Dermis microvascular lymphatic vessel endothelial cell (primary cell): Measurements from ENCODE around the gene PIGZ. TPM values are rescaled to one million over a fixed set of nuclear protein-coding genes. Genes with fewer than 3 reads are reported as not detected.
"Not testable (repeated sequence)": the region's sequence is repeated elsewhere in the genome, so short reads cannot be mapped to it uniquely, and the experiment has no call there.

ENCODE experiments used
- DNase-seq, 2 donors: peaks; one replicate each; pipeline versions ENCODE4 v3.0.0 to v3.0.0-alpha.2; 2010; ENCODE audit warnings: low read depth in 2 of 2
- total RNA-seq: library from RNA; depleted of rRNA; stranded (reverse); fragments of >200 nt; gene quantifications from 2 replicates; pipeline ENCODE4 v1.2.1, GENCODE V29; 2014

PIGZ gene
- total RNA-seq, 1 donor from 2014 or later: 2.6 TPM

GRCh38 chr3:196949750-196950149 is 18.9 kb downstream of the PIGZ start:
- DNase-seq: no peak

- DNase-seq: no peak
Observed at GRCh38 chr3:196949285-196949619, 19.4 kb downstream of the PIGZ start.

DNA sequence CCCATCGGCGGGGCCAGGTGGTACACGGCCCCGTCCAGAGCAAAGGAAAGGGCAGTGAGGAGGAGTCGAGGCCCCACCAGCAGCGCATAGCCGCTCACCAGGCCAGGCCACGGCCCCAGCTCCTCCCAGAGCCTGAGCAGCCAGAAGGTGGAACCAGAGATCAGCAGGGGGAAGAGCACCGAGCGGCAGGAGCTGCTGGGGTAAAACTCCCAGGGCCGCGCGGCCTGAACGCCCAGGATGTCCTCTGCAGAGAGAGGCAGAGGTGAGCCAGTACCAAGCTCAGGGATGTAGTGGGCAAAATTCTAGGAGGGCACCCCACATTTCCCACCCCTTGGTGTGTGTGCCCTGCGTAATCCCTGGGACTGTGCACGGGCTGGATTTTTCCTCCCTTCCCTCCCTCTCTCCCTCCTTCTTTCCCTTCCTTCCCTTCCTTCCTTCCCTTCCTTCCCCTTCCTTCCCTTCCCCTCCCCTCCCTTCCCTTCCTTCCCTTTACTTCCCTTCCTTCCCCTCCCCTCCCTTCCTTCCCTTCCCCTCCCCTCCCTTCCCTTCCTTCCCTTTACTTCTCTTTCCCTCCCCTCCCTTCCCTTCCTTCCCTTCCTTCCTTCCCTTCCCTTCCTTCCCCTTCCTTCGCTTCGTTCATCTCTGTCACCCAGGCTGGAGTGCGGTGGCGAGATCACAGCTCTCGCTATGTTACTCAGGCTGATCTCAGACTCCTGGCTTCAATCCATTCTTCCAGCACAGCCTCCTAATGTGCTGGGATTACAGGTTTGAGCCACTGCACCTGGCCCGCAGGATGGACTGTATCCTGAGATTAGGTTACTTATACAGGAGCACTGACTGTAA is 20.0 kb downstream of the PIGZ start:
- DNase-seq: no peak

GRCh38 chr3:196947860-196948441 is 20.7 kb downstream of the PIGZ start:
- DNase-seq: no peak

DNA sequence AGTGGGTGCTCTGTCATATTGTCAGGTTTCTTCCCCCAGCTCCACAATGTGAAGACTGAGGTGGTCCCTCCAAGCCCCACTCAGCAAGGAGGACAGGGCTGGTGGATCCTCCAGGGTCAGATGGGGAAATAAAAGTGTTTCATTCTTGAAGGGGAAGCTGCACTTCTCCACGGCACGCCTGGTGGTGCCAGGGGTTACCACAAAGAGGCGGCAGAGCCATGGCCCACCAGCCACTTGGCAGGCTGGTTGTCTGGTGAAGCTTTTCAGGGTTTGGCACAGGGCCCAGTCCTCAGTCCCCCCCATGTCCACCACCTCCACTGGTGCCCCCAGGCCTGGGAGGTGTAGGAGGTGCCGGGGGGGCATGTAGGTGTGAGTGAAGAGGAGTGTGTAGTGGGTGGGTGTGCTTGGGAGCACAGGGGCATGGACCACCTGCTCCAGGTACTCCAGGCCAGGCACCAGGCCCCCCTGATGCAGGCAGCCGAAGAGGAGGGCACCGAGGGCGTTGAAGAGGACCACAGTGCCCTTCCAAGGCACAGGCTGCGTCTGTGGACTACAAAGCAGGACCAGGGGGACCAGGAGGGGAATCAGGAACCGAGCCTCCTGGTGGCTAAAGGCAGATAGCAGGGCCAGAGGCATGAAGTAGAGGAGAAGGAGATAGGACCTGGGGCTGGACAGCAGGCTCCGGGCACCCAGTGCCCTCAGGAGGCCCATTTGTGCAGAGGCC is 21.3 kb downstream of the PIGZ start:
- no peak for DNase-seq

GRCh38 chr3:196944037-196944790 is 24.4 kb downstream of the PIGZ start:
- DNase-seq: not testable (repeated sequence)

GRCh38 chr3:196942915-196943277 is 25.7 kb downstream of the PIGZ start:
- peak in 1 of 2 donors; percentile 25 for DNase-seq

GRCh38 chr3:196942226-196942914 is 26.3 kb downstream of the PIGZ start, which contains the start of gene NCBP2:
TSS of gene NCBP2 (minus strand) at chr3:196942528. CDS start at chr3:196942503, 25 bp downstream.
- DNase-seq: peak; percentile 94 to 99

- DNase-seq: peak in 1 of 2 donors; percentile 58
Observed at GRCh38 chr3:196941729-196942225, 26.9 kb downstream of the PIGZ start.

- DNase-seq: no peak
Observed at GRCh38 chr3:196938576-196938975, 30.1 kb downstream of the PIGZ start.

- no peak for DNase-seq
Observed at GRCh38 chr3:196938124-196938523, 30.5 kb downstream of the PIGZ start.

GRCh38 chr3:196936288-196936687 is 32.3 kb downstream of the PIGZ start:
- DNase-seq: no peak

- DNase-seq: no peak
Observed at GRCh38 chr3:196932600-196932999, 36.0 kb downstream of the PIGZ start.

DNA sequence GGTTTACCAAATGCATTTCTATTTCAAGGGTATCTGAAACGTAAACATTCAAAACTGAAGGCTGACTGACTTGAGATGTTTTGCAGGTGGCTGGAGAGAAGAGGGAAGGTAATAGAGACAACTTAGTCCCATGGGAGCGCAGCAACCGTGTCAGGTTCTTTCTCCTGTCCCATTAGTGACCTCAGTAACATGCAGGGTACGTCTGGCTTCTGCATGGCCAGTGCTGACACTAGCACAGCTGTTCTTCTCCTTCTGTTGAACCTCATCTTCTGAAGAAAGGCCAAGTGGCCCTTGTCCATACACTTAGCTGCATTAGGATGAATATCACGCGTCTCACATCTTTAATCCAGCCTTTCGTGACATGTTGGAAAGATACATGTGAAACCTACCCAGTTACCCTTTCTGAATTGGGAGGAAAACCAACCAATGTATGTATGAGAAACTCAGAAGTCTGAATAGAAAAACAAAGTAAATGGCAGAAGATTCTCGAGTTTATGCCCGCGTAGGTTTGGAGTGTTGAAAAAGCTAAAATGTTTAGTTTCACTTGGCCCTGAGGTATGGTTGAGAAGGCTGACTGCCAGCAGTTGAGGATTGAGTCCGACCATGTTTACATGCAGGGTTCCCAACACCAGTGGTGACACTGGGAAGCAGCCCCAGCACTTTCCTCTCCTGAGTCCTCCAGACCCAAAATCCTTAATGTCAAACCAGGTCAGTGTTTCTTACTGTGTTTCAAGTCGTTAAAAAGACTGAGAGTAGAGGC is 36.6 kb downstream of the PIGZ start:
- DNase-seq: no peak

DNA sequence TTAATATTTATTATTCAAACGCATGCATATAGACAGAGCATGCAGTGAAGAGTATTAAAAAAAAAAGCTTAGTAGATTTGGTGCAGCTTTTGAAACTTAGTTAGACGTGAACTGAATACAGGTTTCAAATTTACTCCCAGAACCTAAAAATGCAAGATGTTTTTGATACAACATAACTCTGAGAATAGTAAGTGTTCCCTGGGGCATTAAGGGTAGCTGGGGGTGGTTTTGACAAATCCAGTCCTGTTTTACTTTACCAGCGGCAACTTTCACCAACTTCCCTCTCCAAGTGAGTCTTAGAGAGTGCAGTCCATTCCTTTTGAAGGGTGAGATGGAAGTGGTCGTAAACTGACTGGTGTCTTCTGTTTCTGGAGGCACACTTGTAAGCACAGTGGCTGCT is 37.5 kb downstream of the PIGZ start:
- no peak for DNase-seq

DNA sequence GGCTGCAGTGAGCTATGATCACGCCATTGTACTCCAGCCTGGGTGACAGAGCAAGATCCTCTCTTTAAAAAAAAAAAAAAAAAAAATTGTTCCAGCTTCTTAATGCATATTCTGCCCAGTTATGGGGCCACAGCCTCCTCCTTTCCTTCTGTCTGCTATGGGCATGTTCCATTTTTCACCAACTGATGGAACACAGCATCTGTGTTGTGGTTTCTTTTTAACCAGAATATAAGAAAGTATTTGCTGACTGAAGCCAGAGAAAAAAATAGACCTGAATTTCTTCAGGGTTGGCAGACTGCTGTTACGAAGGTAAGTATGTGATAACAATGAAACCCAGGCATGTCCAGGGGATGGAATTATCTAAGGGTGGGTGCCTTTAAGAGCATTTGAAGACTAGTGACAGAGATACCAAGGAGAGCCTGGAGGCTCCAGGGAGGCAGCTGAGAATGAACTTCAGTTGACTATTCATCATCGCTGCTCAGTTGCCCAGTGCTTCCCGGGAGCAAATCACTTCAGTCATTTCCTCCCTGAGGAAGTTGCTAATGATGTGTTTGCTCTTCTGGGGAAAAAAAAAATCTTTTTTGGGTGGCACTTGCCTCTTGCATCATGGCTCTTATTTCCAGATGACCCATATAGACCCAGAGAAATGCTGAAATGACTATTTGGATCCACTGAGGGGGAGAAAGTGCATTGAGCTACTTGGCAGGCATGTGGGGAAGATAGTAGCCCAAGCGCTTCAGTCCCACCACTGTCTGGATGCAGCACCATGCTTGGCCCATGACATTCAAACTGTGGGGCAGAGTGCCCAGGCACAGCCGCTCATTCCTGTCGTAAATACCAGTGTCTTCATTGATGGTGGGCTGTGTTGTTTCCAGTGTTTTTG is 40.8 kb downstream of the PIGZ start:
- no peak for DNase-seq

DNA sequence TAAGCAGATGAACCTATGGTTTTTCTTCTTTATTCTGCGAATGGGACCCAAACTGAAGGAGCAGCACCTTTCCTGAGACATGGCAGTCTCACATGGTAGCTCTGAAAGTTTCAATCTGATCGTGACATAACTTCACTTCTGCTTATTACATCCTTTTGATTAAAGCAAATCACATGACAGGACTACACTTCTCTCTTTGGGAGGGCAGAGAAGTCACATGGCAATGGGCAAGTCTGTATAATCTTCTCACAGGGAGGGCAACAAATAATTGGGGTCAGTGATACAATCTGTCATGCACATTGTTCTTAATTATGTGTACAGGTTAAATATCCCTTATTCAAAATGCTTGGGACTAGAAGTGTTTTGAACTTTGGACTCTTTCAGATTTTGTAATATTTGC is 47.9 kb downstream of the PIGZ start:
- no peak for DNase-seq

GRCh38 chr3:196918968-196919367 is 49.7 kb downstream of the PIGZ start:
- DNase-seq: no peak

DNA sequence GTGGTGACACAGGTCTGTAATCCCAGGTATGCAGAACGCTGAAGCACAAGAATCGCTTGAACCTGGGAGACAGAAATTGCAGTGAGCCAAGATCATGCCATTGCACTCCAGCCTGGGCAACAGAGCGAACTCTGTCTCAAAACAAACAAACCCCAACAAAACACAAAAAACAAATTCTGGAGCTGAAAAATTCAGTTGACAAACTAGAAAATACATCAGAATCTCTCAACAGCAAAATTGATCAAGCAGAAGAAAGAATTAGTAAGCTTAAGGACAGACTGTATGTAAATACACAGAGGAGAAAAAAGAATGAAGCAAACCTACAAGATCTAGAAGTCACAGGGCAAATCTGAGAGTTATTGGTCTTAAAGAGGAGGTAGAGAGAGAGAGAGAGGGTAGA is 51.6 kb downstream of the PIGZ start:
- no peak for DNase-seq
